IMR-90 (cell line): Measurements from ENCODE around the gene PNMA8B. TPM values are rescaled to one million over a fixed set of nuclear protein-coding genes. Genes with fewer than 3 reads are reported as not detected.

Experiments
- ATAC-seq: fragments of 200-7000 bp; cut with Tn5 transposase; 2 replicates; pipeline ENCODE4 v1.9.1; 2020; ENCODE audit warnings: low read depth, mild to moderate bottlenecking, moderate library complexity
- BruUV-seq: library from RNA; stranded (reverse); fragments of 400-500 nt; replicated peaks from 2 replicates; lab custom pipeline; 2021; lab: Mats Ljungman, UMichigan
- CTCF ChIA-PET: fragments of 300-600 bp; formaldehyde crosslinking; extraction: SDS; loops from one replicate; lab custom pipeline; 2021; ENCODE audit warnings: antibody characterized with exemption; lab: Yijun Ruan, JAX
- POLR2A ChIA-PET: fragments of 300-600 bp; sonication (Branson Sonifier 250); formaldehyde crosslinking; loops from one replicate; lab custom pipeline; 2022; ENCODE audit warnings: antibody characterized with exemption; ENCODE audit not compliant: unreplicated experiment; lab: Charles Lee
- DNase-seq: peaks from one replicate; pipeline ENCODE4 v3.0.0; 2013
- H2AFZ ChIP-seq: replicated peaks from 2 replicates; pipeline ENCODE3; 2013; ENCODE audit warnings: low read length, mild to moderate bottlenecking; ENCODE audit not compliant: poor library complexity
- H2AK5ac ChIP-seq: 2 replicates; pipeline ENCODE4 v1.6.1; 2013; ENCODE audit warnings: low read depth, low read length, inconsistent platforms
- H2AK9ac ChIP-seq: replicated peaks from 2 replicates; pipeline ENCODE3; 2013; ENCODE audit warnings: mild to moderate bottlenecking, low read depth, low read length, moderate library complexity; ENCODE audit not compliant: poor library complexity
- H2BK120ac ChIP-seq: 2 replicates; pipeline ENCODE4 v1.6.1; 2013; ENCODE audit warnings: low read depth, low read length, inconsistent platforms
- H2BK15ac ChIP-seq: 3 replicates; pipeline ENCODE4 v1.6.1; 2013; ENCODE audit warnings: low read depth, low read length, inconsistent platforms
- H2BK20ac ChIP-seq: 2 replicates; pipeline ENCODE4 v1.6.1; 2013; ENCODE audit warnings: low read depth, mild to moderate bottlenecking, inconsistent platforms, low read length, moderate library complexity
- H2BK5ac ChIP-seq: 2 replicates; pipeline ENCODE4 v1.6.1; 2013; ENCODE audit warnings: mild to moderate bottlenecking, low read depth, low read length, inconsistent platforms; ENCODE audit not compliant: poor library complexity, severe bottlenecking
- H3K14ac ChIP-seq: replicated peaks from 2 replicates; pipeline ENCODE4 v1.6.1; 2013; ENCODE audit warnings: low read depth, low read length, inconsistent platforms
- H3K18ac ChIP-seq: 2 replicates; pipeline ENCODE4 v1.6.1; 2013; ENCODE audit warnings: low read depth, low read length, control low read depth
- H3K23ac ChIP-seq: 2 replicates; pipeline ENCODE4 v1.6.1; 2013; ENCODE audit warnings: low read depth, low read length, inconsistent platforms
- H3K27ac ChIP-seq: 2 replicates; pipeline ENCODE4 v1.5.1; 2013; ENCODE audit warnings: mild to moderate bottlenecking, control low read depth, low read length; ENCODE audit not compliant: insufficient read depth
- H3K27me3 ChIP-seq: 2 replicates; pipeline ENCODE4 v1.6.1; 2013; ENCODE audit warnings: low read length; ENCODE audit not compliant: control insufficient read depth, insufficient read depth
- H3K36me3 ChIP-seq: 2 replicates; pipeline ENCODE4 v1.6.1; 2013; ENCODE audit warnings: low read length, mixed read lengths; ENCODE audit not compliant: control insufficient read depth, insufficient read depth
- H3K4ac ChIP-seq: 2 replicates; pipeline ENCODE4 v1.6.1; 2013; ENCODE audit warnings: low read depth, low read length, inconsistent platforms
- H3K4me1 ChIP-seq: 2 replicates; pipeline ENCODE4 v1.6.1; 2013; ENCODE audit warnings: low read length, mixed read lengths; ENCODE audit not compliant: control insufficient read depth, insufficient read depth
- H3K4me2 ChIP-seq: 2 replicates; pipeline ENCODE4 v1.6.1; 2013; ENCODE audit warnings: low read depth, mild to moderate bottlenecking, control low read depth, low read length, moderate library complexity
- H3K4me3 ChIP-seq: 2 replicates; pipeline ENCODE4 v1.5.1; 2013; ENCODE audit warnings: low read depth, mild to moderate bottlenecking, control low read depth, low read length, moderate library complexity; ENCODE audit not compliant: insufficient read depth
- H3K56ac ChIP-seq: 2 replicates; pipeline ENCODE4 v1.6.1; 2013; ENCODE audit warnings: low read length, inconsistent platforms; ENCODE audit not compliant: insufficient read depth; ENCODE audit errors: extremely low read depth
- H3K79me1 ChIP-seq, 2 experiments: 2 replicates each; pipeline ENCODE4 v1.6.1; 2013; ENCODE audit warnings: low read length in 2 of 2, inconsistent platforms in 1 of 2, low read depth in 1 of 2
- H3K9ac ChIP-seq: 2 replicates; pipeline ENCODE4 v1.6.1; 2013; ENCODE audit warnings: low read depth, low read length, control low read depth
- H3K9me1 ChIP-seq: 2 replicates; pipeline ENCODE4 v1.6.1; 2013; ENCODE audit warnings: low read length, inconsistent platforms; ENCODE audit not compliant: insufficient read depth
- H3K9me3 ChIP-seq: 2 replicates; pipeline ENCODE4 v1.6.1; 2013; ENCODE audit warnings: low read length; ENCODE audit not compliant: control insufficient read depth, insufficient read depth
- H4K20me1 ChIP-seq: 2 replicates; pipeline ENCODE4 v1.6.1; 2013; ENCODE audit warnings: low read length, inconsistent platforms; ENCODE audit not compliant: insufficient read depth
- H4K5ac ChIP-seq: 2 replicates; pipeline ENCODE4 v1.6.1; 2013; ENCODE audit warnings: mild to moderate bottlenecking, low read depth, low read length, control low read depth
- H4K8ac ChIP-seq, 2 experiments: 2 replicates each; pipeline ENCODE4 v1.6.1; 2013; ENCODE audit warnings: low read depth in 2 of 2, low read length in 2 of 2, control low read depth in 1 of 2, inconsistent platforms in 1 of 2
- H4K91ac ChIP-seq: 2 replicates; pipeline ENCODE4 v1.6.1; 2013; ENCODE audit warnings: low read depth, low read length, inconsistent platforms; ENCODE audit not compliant: insufficient read depth
- BHLHE40 ChIP-seq: fragments of 150-350 bp; IDR thresholded peaks from 2 replicates; pipeline ENCODE4 v1.6.1; 2016; ENCODE audit warnings: mild to moderate bottlenecking, low read depth, low read length
- CEBPB ChIP-seq: IDR thresholded peaks from 2 replicates; pipeline ENCODE4 v1.6.1; 2012; ENCODE audit warnings: low read depth, low read length, improper control_type of control experiment
- CHD1 ChIP-seq: IDR thresholded peaks from 2 replicates; pipeline ENCODE4 v1.6.1; 2012; ENCODE audit warnings: low read depth, low read length, improper control_type of control experiment
- CTCF ChIP-seq: conservative IDR thresholded peaks from 2 replicates; pipeline ENCODE4 v1.5.1; 2012; ENCODE audit warnings: mild to moderate bottlenecking, low read depth, low read length, improper control_type of control experiment
- ELK1 ChIP-seq: fragments of 150-350 bp; IDR thresholded peaks from 2 replicates; pipeline ENCODE4 v1.6.1; 2016; ENCODE audit warnings: low read depth, mild to moderate bottlenecking, low read length, moderate library complexity, borderline replicate concordance
- MAFK ChIP-seq: IDR thresholded peaks from 2 replicates; pipeline ENCODE4 v1.6.1; 2012; ENCODE audit warnings: low read depth, low read length, improper control_type of control experiment
- MAZ ChIP-seq: IDR thresholded peaks from 2 replicates; pipeline ENCODE4 v1.6.1; 2012; ENCODE audit warnings: low read depth, mild to moderate bottlenecking, low read length, improper control_type of control experiment, moderate library complexity, borderline replicate concordance
- MXI1 ChIP-seq: IDR thresholded peaks from 2 replicates; pipeline ENCODE4 v1.6.1; 2012; ENCODE audit warnings: low read depth, mild to moderate bottlenecking, low read length, moderate library complexity, borderline replicate concordance
- POLR2A ChIP-seq: IDR thresholded peaks from 2 replicates; pipeline ENCODE4 v1.6.1; 2012; ENCODE audit warnings: mild to moderate bottlenecking, low read depth, low read length
- RAD21 ChIP-seq: IDR thresholded peaks from 2 replicates; pipeline ENCODE4 v1.6.1; 2012; ENCODE audit warnings: low read length, improper control_type of control experiment
- RCOR1 ChIP-seq: IDR thresholded peaks from 2 replicates; pipeline ENCODE4 v1.6.1; 2012; ENCODE audit warnings: mild to moderate bottlenecking, low read length, improper control_type of control experiment; ENCODE audit not compliant: insufficient replicate concordance
- RFX5 ChIP-seq: IDR thresholded peaks from 2 replicates; pipeline ENCODE4 v1.8.0; 2012; ENCODE audit warnings: low read depth, mild to moderate bottlenecking, low read length, moderate library complexity
- SMC3 ChIP-seq: fragments of 150-350 bp; IDR thresholded peaks from 2 replicates; pipeline ENCODE4 v1.6.1; 2016; ENCODE audit warnings: low read depth, mild to moderate bottlenecking, antibody characterized with exemption, low read length, moderate library complexity
- USF2 ChIP-seq: fragments of 150-350 bp; IDR thresholded peaks from 2 replicates; pipeline ENCODE4 v1.6.1; 2017; ENCODE audit warnings: mild to moderate bottlenecking, antibody characterized with exemption, low read length, low read depth
- WGBS, 2 experiments: methylation state at CpG; one replicate each; pipeline versions ENCODE4 v1.1.5 to v1.1.7; 2013; ENCODE audit warnings: missing lambda C conversion rate in 2 of 2; ENCODE audit not compliant: insufficient read length in 1 of 2; ENCODE audit errors: extremely low coverage in 2 of 2; 5-methylcytosine and 5-hydroxymethylcytosine counted together
- dilution Hi-C: fragments of 300-500 bp; cut with HindIII; formaldehyde crosslinking; loops from one replicate; pipeline ENCODE4 v1.14.3; 2018; ENCODE audit warnings: low sequenced_read_pairs; ENCODE audit not compliant: unreplicated experiment
- in situ Hi-C: fragments of 300-500 bp; cut with MboI; formaldehyde crosslinking; loops from 3 replicates; pipeline ENCODE4 v1.14.3; 2019; ENCODE audit warnings: low sequenced_read_pairs, inconsistent platforms, mixed read lengths
- intact Hi-C: fragments of 100-400 bp; cut with micrococcal nuclease; formaldehyde crosslinking; loops from 2 replicates; pipeline ENCODE4 v1.10.0; 2022
- polyA plus RNA-seq, 3 experiments: library from polyadenylated mRNA; depleted of rRNA; stranded (reverse); fragments of >200 nt; gene quantifications; 2 replicates each; pipeline ENCODE4 v1.2.3, GENCODE V29; 2012; ENCODE audit warnings: low replicate concordance in 1 of 3
- total RNA-seq: library from RNA; depleted of rRNA; stranded (reverse); fragments of >200 nt; gene quantifications from 2 replicates; pipeline ENCODE4 v1.2.3, GENCODE V29; 2012

Gene PNMA8B
- total and polyA plus RNA-seq, 2 of the 4 experiments (the other 2 are of a cell fraction), result 0.12 to 0.18 TPM

GRCh38 chr19:46484656-46485055 lies 11.0 kb downstream of the PNMA8B start:
- H4K8ac ChIP-seq, result no peak overlapping the region
- no peaks in the 10 kb centered on the region for H3K36me3 ChIP-seq
- no peaks in the 10 kb centered on the region; the same call in 1 of the 2 replicates for H4K20me1 ChIP-seq
- H3K9me1 ChIP-seq, result no peaks in the 10 kb centered on the region
- no peak overlapping the region for H3K18ac ChIP-seq
- 47% methylated on average over 2 of the region's 4 CpGs; no CpG with 5 or more reads in 1 of the 2 experiments for WGBS, 2 experiments
- ChIA-PET CTCF (interaction anchor here (1.2 kb wide), 1 partner anchor 32 kb away, joined by 6 read pairs; no protein-coding TSS in a partner anchor), POLR2A (no interaction called here)
- ATAC-seq (no peak), DNase-seq (no peak)
- H3K4me2 ChIP-seq, result no peak overlapping the region
- BruUV-seq, result no TSS peak
- no peak overlapping the region for H2BK20ac ChIP-seq
- no peak overlapping the region for H2AK5ac ChIP-seq
- intact Hi-C loops, result no loop called here
- H3K4ac ChIP-seq, result no peak overlapping the region
- no peak overlapping the region for H2BK15ac ChIP-seq
- H3K27ac ChIP-seq, result no peak overlapping the region
- no peak overlapping the region for H3K56ac ChIP-seq
- no peak overlapping the region for H3K14ac ChIP-seq
- no peak overlapping the region for H3K9ac ChIP-seq
- no peak overlapping the region for H3K23ac ChIP-seq
- H4K5ac ChIP-seq, result no peak overlapping the region
- H2BK120ac ChIP-seq, result no peak overlapping the region
- H4K91ac ChIP-seq, result no peak overlapping the region
- no peak overlapping the region for H2BK5ac ChIP-seq
- dilution Hi-C loops, result no loop called here
- in situ Hi-C loops, result loop anchor here (5.0 to 10.0 kb wide), 2 partner anchors 82 to 200 kb away; no protein-coding TSS in a partner anchor
- H3K79me1 ChIP-seq, result no peaks in the 10 kb centered on the region
- no peak overlapping the region for H2AK9ac ChIP-seq
- H3K9me3 ChIP-seq, result no peaks in the 10 kb centered on the region
- H3K4me1 ChIP-seq, result peaks cover 4% of the 10 kb centered on the region
- no peak overlapping the region for H2AFZ ChIP-seq
- no peak for TF ChIP-seq CHD1
- TF ChIP-seq CEBPB, result no peak
- TF ChIP-seq BHLHE40, result no peak
- no peak for TF ChIP-seq ELK1
- TF ChIP-seq RAD21, result no peak
- no peak for TF ChIP-seq MXI1
- TF ChIP-seq POLR2A, result no peak
- TF ChIP-seq MAZ, result no peak
- no peak for TF ChIP-seq MAFK
- TF ChIP-seq CTCF, result no peak
- TF ChIP-seq USF2, result no peak
- no peak for TF ChIP-seq SMC3
- TF ChIP-seq RFX5, result no peak
- no peak for TF ChIP-seq RCOR1
- no peak overlapping the region for H3K4me3 ChIP-seq
- H3K27me3 ChIP-seq, result peaks cover 6% of the 10 kb centered on the region
